Ishikawa (cell line): ENCODE measurements around the gene MYLK4.

ENCODE experiments used
- EGR1 ChIP-seq: IDR thresholded peaks from 2 replicates; pipeline ENCODE4 v1.6.1; 2012
- EP300 ChIP-seq: IDR thresholded peaks from 2 replicates; pipeline ENCODE4 v1.6.1; 2012; ENCODE audit warnings: borderline replicate concordance
- NFIC ChIP-seq: IDR thresholded peaks from 2 replicates; pipeline ENCODE4 v1.6.1; 2012
- RAD21 ChIP-seq: IDR thresholded peaks from 2 replicates; pipeline ENCODE4 v1.6.1; 2012; ENCODE audit warnings: low read depth
- REST ChIP-seq: IDR thresholded peaks from 2 replicates; pipeline ENCODE4 v1.6.1; 2012; ENCODE audit warnings: low read depth, mild to moderate bottlenecking
- TAF1 ChIP-seq: IDR thresholded peaks from 2 replicates; pipeline ENCODE4 v1.6.1; 2012; ENCODE audit warnings: low read depth, mild to moderate bottlenecking
- TEAD4 ChIP-seq: IDR thresholded peaks from 2 replicates; pipeline ENCODE4 v1.6.1; 2012
- YY1 ChIP-seq: IDR thresholded peaks from 2 replicates; pipeline ENCODE4 v1.6.1; 2012; ENCODE audit warnings: low read depth

DNA sequence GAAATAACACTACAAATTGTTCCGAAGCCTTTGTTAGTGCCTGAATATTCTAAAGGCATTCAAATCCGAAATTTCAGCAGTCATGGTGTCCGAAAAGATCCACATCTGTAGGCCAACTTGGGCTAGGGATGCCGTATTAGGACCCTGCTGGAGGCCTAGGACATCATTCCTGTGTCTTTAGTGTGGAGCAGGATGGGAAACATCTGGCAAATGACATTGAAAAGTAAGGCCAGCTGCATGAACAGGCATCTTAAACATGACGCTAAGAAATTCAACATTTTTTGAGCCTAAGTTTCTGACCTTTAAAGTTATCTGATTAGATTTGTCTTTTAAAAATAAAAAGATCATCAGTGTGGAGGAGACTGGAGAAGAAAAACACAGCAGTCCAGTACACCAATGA, 91.3 kb downstream of the MYLK4 start:
- TF ChIP-seq EGR1 (no peak), RAD21 (no peak), NFIC (no peak), TAF1 (no peak), REST (no peak), YY1 (no peak), EP300 (no peak), TEAD4 (no peak)
